ENCODE measurements around the gene TH.

GRCh38 chr11:2194877-2195755 is 23.5 kb upstream of the TH start:
- peak in 3 of 4 experiments; percentile 42 to 74 (median 61) for TF ChIP-seq CTCF (IDR thresholded peaks at IDR 0.05)
- TF ChIP-seq EP300 (IDR thresholded peaks at IDR 0.05): no peak
- TF ChIP-seq POLR2A (IDR thresholded peaks at IDR 0.05): no peak

Data from gastroesophageal sphincter (tissue), 3 donors.